Activated T-cell treated with anti-CD3 and anti-CD28 coated beads, Interleukin-2, amount 50 U/mL, for 1 hour (primary cell): Measurements from ENCODE around the gene FTO.

Source experiments
- DNase-seq: peaks from one replicate; pipeline ENCODE4 v3.0.0-alpha.2; 2020

The FTO gene

DNA sequence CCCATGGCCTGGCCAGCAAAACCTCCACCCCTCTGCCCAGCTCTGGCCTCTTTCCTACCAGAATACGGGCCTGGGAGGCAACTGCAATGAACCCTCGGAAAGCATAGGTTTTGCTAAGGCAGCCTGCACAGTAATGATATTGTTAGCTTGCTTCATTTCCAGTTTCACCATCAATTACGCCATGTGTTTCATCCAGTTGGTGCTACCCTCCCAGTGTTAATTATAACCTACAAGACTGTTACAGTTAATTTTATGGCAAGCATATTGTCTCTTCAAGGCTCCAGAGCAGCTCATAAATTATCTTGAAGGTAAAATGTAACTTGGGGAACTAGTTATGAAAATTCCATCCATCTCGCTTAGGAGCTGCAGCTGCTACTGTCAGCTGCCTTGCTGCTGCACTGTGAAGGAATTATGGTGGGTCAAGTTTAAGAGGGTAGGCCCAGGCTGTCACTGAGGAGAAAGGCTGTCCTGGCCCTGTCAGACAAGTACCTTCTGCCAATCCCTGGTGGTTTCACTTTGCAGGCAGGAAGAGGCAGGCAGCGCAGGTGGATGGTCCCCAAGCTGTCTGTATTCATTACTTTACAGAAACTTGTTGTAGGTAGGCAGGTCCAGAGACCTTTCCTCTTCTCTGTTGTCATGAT, 242.9 kb downstream of the FTO start:
- DNase-seq = no peak

DNA sequence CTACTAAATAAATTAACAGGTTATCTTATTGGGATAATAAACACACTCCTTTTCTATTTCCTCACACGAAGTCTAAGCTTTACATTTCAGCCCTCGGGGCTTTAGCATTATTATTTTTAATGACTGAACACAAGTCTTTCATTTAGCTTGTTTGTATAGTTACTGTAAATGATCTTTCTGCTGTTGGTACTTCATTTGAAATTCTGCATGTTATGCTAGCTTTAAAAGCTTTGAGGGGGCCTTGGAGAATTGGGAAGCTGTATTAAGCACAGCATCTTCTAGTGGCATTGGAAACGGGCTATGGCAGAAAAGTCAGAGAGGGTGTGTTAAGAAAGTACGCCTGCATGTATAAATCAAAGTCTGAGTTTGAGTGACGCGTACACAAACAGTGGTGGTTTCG, 243.7 kb downstream of the FTO start:
- DNase-seq = no peak

- DNase-seq = no peak
Observed at GRCh38 chr16:53948326-53948725, 244.4 kb downstream of the FTO start.

DNA sequence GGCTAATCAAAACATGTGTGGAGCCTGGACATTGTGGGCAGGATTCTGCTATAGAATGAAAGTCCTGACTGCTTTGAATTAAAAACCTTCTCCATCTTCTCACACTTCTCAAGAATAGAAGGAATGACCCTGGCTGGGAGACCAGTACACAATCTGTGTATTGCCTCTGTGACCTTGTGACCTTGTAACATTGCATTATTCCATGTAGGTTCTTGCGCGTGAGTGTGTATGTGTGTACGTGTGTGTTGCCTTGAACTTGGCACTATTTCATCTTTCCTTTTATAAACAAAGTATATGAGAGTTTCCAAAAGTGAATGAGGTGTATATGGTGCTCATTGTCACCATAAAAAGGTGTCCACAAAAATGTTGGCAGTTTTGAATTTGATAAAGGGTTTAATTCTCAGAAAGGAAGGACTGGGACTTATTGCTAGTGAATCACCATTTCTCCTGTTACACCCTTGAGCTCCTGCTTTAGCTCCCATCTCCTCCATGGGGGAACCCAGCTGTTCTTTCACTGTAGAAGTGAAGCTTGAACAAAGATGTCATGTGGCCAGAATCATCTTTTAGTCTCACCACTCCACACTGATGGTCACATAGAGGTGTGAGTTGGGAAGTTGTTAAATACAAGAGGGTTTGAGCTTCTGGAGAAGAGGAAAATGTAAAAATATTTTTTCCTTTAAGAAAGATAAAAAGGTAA, 244.9 kb downstream of the FTO start:
- no peak for DNase-seq

GRCh38 chr16:53949715-53950410, 245.9 kb downstream of the FTO start:
- DNase-seq = no peak

DNA sequence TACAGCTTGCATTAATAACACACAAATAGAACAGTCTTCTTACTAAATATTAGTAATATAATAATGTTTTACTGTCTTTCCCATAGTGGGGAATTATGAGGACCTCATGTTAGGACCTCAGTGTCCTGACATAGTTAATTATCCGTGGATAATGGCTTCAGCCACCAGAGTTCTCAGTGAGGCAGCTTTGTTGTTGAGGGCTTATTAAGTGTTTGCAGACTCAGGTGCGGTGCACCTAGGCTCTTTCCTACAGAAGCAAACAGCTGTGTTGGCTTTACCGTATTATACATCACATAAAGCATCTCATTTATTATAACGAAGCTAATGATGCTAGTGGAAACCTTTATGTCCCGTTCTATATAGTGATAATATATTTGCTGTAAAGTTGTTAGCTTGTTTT, 246.7 kb downstream of the FTO start:
- DNase-seq = no peak

DNA sequence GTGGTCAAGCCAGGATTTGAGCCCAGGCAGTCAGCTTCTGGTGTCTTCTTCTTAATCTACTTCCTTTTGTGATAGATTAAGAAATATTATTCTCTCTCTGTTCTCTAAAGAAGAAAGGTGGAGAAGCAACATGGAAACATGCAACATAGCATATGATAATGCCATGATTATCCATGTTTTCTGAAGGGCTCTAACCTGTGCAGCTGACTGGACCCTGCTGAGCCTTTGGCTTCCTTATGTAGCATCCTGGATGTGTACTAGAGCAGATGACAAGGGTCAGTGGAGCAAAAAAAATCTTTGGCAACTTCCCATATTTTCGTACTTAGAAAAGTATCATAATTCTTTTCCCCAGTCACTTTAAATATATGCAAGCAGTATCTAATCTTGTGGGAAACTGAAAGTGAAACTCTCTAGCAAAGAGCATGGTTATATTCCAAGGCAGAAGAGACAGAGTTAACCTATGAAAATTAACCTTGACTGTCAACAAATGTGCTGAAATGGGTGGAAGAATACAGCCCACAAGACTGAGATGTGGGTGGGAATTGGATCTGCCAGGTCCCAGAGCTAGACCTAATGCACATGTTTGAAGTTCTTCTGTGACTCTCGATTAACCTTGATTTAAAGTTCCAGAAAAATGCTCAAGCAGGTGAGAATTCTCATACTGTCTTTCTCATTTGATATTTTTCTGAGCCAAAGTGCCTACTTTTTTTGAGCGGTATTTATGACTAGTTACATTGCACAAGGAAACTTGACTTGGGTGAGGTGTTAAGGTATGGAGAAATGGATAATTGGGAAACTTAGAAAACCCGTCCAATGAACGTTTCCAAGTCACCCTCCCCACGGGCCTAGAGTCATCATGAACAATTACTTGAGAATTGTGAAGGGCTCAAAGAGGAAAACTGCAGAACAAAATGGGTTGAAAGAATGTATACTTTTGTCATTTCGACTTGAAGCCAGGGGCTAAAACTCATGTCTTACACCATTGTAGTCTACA, 248.6 kb downstream of the FTO start:
- no peak for DNase-seq

DNA sequence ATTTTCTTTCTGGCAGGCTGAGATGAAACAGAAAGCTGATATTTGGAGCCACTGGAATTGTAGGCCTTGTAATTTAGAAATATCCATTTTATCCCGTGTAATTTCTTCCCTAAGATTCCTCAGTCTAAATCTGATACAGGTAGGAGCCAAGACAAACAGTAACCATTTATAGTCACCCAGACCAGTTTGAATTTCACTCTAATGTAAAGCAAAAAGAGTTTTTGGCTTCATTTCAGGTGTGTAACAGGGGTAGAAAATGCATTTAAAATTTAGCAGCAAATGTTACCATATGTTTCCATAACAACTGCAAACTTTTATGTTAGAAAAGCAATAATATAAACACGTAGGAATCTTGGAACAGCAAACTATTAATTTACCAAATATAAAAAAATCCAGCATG, 249.4 kb downstream of the FTO start:
- no peak for DNase-seq

GRCh38 chr16:53955221-53955875, 251.4 kb downstream of the FTO start:
- no peak for DNase-seq

- DNase-seq = no peak
Observed at GRCh38 chr16:53958341-53958880, 254.5 kb downstream of the FTO start.

- DNase-seq = no peak
Observed at GRCh38 chr16:53960050-53960812, 256.3 kb downstream of the FTO start.

GRCh38 chr16:53960954-53961616, 257.1 kb downstream of the FTO start:
- DNase-seq = no peak

- no peak for DNase-seq
Observed at GRCh38 chr16:53962041-53962440, 258.1 kb downstream of the FTO start.

GRCh38 chr16:53964145-53964790, 260.3 kb downstream of the FTO start:
- no peak for DNase-seq

DNA sequence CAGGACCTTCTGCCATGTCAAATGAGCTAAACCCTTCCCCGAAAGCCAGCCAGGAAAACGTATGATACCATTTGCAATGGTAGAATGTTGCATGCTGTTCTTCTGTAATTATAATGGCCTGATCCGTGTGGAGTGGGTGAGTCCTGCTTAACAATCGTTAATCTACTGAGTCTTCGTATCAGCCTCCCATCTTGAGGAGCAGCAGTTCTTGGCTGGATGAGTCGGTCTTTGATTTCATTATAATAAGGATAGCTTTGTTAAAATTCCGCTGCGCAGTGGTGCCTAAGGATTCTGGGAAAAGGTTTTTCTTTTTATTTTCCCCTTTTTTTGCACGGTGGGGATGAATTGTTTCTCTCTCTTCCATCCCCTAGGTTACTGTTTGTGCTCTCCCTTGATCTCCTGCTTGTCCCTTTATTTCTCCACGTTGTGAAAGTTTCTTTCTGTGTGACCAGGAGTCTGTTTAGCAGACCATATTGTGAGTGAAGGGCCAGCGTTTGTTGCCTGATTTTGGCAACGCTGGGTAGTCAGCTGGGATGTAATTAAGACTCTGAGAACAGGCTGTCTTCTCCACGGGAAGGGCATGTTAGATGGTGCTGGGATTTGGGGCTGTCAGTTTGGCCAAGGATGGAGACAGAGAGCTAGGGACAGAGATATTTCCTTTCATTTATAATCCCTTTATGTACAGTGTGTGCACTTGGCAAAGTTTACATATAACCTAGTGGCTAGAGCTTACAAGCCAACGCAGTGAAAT, 263.0 kb downstream of the FTO start:
- no peak for DNase-seq

DNA sequence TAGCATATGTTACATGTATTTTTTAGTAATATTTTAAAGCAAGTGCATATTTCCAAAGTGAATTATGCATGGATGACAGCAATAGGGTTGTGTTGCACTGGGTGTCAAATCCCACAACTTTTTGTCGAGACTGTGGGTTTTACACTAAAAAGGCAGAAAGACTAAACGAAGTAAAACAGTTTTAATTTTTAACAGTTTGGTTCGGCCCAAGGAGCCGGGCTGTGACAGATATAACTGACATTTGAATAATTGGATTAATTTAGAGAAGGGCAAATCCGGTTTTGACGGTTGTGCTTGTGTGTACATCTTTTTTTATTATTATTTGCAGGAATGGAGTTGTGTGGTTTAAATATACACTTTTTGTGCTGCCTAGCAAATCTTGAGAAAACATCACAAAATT, 263.6 kb downstream of the FTO start:
- no peak for DNase-seq

DNA sequence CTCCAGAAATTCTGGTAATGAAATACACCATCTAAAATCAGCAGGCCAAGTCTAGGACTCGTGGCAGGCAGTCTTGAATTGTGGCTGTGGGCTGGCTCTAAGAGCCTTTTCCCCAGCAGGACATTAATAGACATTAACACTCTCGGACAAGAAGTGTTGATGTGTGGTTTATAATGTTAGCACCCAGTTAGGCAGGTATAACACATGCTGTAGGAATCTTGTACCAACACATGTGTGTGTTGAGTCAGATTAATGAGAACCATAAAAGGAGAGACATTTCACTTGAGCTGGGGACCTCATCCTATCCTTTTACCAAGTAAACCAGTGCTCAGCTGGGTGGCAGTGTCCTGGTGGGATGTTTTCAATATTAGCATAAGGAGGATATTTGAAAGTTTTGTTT, 264.5 kb downstream of the FTO start:
- no peak for DNase-seq

DNA sequence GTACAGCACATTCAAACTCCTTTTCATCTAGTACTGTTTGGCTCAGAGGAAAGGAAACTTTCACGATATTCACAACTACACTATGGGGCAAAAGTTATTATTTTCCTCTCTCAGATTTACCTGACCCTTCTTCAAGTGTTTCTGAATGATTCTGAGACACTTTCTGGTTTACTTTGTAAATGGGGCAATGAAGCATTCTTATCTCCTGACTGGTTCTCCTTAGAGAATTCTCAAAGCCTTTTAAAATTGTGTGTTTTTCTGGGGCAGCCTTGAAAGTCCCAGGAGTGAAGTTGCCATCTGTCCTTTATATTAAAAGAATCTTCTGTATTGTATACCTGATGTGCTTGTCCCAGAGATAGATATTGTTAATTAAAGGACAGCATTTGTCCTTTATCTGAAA, 264.9 kb downstream of the FTO start:
- no peak for DNase-seq

- DNase-seq = no peak
Observed at GRCh38 chr16:53971616-53972015, 267.7 kb downstream of the FTO start.

- no peak for DNase-seq
Observed at GRCh38 chr16:53973021-53973420, 269.1 kb downstream of the FTO start.
